Left cardiac atrium (tissue), 4 donors: ENCODE results near the gene RASA3. TPM values are rescaled to one million over a fixed set of nuclear protein-coding genes. Genes with fewer than 3 reads are reported as not detected.
"Not testable (repeated sequence)": the region's sequence is repeated elsewhere in the genome, so short reads cannot be mapped to it uniquely, and the experiment has no call there.

Experiments
- ATAC-seq, 2 donors: fragments of 200-7000 bp; cut with Tn5 transposase; one replicate each; pipeline ENCODE4 v1.9.1; 2020; ENCODE audit warnings: mild to moderate bottlenecking in 2 of 2, moderate library complexity in 2 of 2
- DNase-seq: peaks from one replicate; pipeline ENCODE4 v3.0.0-alpha.2; 2020
- intact Hi-C, 2 donors: fragments of 100-400 bp; cut with DNase I; formaldehyde crosslinking; loops; one replicate each; pipeline versions ENCODE4 v1.14.1 to v1.15.1; 2022 to 2023
- total RNA-seq, 2 donors: library from RNA; stranded (reverse); fragmentation: NEBNext Ultra II Directional; extraction: Animal tissue kit (Norgen Biotek cat#: 25700); gene quantifications; one replicate each; pipeline ENCODE4 v1.2.1, GENCODE V29; 2021
- donor health status: DM: no; HTN: yes; CAD: no.
- donor health status: DM: no; HTN: yes; CAD: no; lungs with severe emphysema.
- donor health status: DM: yes; HTN: yes; CAD: no.
- donor health status: Dilated cardiomyopathy.

RASA3 gene
- total RNA-seq, 2 donors from 2014 or later, result 19.9 to 20.1 TPM

- intact Hi-C loops, result no loop called here
- ATAC-seq, result peak; percentile 38 to 53
Observed at GRCh38 chr13:114130837-114131582, 1.4 kb downstream of the RASA3 start.

GRCh38 chr13:114130131-114130836 lies 2.1 kb downstream of the RASA3 start:
- no peak for ATAC-seq
- intact Hi-C loops, result no loop called here
- no peak for DNase-seq

More at GRCh38 chr13:114130837-114131582, 1.4 kb downstream of the RASA3 start:
- DNase-seq, result peak; percentile 71

- ATAC-seq (no peak), DNase-seq (no peak)
- intact Hi-C loops, result no loop called here
Observed at GRCh38 chr13:114129649-114130062, 2.8 kb downstream of the RASA3 start.

- peak; percentile 24 to 55 for ATAC-seq
- intact Hi-C loops, result no loop called here
Observed at GRCh38 chr13:114128624-114129522, 3.5 kb downstream of the RASA3 start.

GRCh38 chr13:114128348-114128623 lies 4.1 kb downstream of the RASA3 start:
- intact Hi-C loops, result no loop called here

More at GRCh38 chr13:114128624-114129522, 3.5 kb downstream of the RASA3 start:
- peak; percentile 89 for DNase-seq

GRCh38 chr13:114127473-114128347 lies 4.7 kb downstream of the RASA3 start:
- intact Hi-C loops, result no loop called here
- ATAC-seq, result no peak

More at GRCh38 chr13:114128348-114128623, 4.1 kb downstream of the RASA3 start:
- DNase-seq (no peak), ATAC-seq (no peak)

GRCh38 chr13:114126789-114127472 lies 5.5 kb downstream of the RASA3 start:
- DNase-seq, result no peak
- no peak for ATAC-seq
- intact Hi-C loops, result no loop called here

More at GRCh38 chr13:114127473-114128347, 4.7 kb downstream of the RASA3 start:
- DNase-seq, result no peak

GRCh38 chr13:114126086-114126485 lies 6.3 kb downstream of the RASA3 start:
- intact Hi-C loops, ATAC-seq, DNase-seq: not testable (repeated sequence)

GRCh38 chr13:114125589-114125988 lies 6.8 kb downstream of the RASA3 start:
- no peak for ATAC-seq
- intact Hi-C loops, result no loop called here

GRCh38 chr13:114124921-114125320 lies 7.5 kb downstream of the RASA3 start:
- DNase-seq, result no peak
- ATAC-seq, result no peak
- intact Hi-C loops, result no loop called here

More at GRCh38 chr13:114125589-114125988, 6.8 kb downstream of the RASA3 start:
- no peak for DNase-seq

GRCh38 chr13:114124431-114124830 lies 8.0 kb downstream of the RASA3 start:
- DNase-seq (no peak), ATAC-seq (no peak)
- intact Hi-C loops, result no loop called here

- ATAC-seq, result no peak
- DNase-seq, result no peak
- intact Hi-C loops, result no loop called here
Observed at GRCh38 chr13:114123876-114124275, 8.5 kb downstream of the RASA3 start.

- DNase-seq (no peak), ATAC-seq (no peak)
- intact Hi-C loops, result no loop called here
Observed at GRCh38 chr13:114123448-114123847, 9.0 kb downstream of the RASA3 start.

- intact Hi-C loops, result no loop called here
- no peak for ATAC-seq
- no peak for DNase-seq
Observed at GRCh38 chr13:114122591-114123211, 9.7 kb downstream of the RASA3 start.

- intact Hi-C loops, result no loop called here
- ATAC-seq (peak; percentile 22 to 36), DNase-seq (no peak)
Observed at GRCh38 chr13:114122127-114122511, 10.3 kb downstream of the RASA3 start.

GRCh38 chr13:114121496-114122126 lies 10.8 kb downstream of the RASA3 start:
- intact Hi-C loops, result no loop called here
- ATAC-seq (no peak), DNase-seq (no peak)

- DNase-seq (no peak), ATAC-seq (no peak)
Observed at GRCh38 chr13:114121031-114121430, 11.4 kb downstream of the RASA3 start.

More at GRCh38 chr13:114121031-114121430, 11.4 kb downstream of the RASA3 start:
- intact Hi-C loops, result no loop called here
